GM23248 (cell line): Measurements from ENCODE around the gene SMTNL2. TPM values are rescaled to one million over a fixed set of nuclear protein-coding genes. Genes with fewer than 3 reads are reported as not detected.
"Not testable (repeated sequence)": the region's sequence is repeated elsewhere in the genome, so short reads cannot be mapped to it uniquely, and the experiment has no call there.

ENCODE experiments used
- DNase-seq: peaks from one replicate; pipeline ENCODE4 v3.0.0-alpha.2; 2015
- H2AFZ ChIP-seq: fragments of 200-600 bp; sonication (generic); 2 replicates; pipeline ENCODE4 v1.6.1; 2016; ENCODE audit warnings: antibody characterized with exemption
- H3F3A ChIP-seq: fragments of 200-600 bp; sonication (generic); 2 replicates; pipeline ENCODE4 v1.6.1; 2016; ENCODE audit warnings: mild to moderate bottlenecking, antibody characterized with exemption, mixed run types; ENCODE audit not compliant: insufficient read depth
- H3K27ac ChIP-seq: fragments of 200-600 bp; sonication (generic); 2 replicates; pipeline ENCODE4 v1.5.1; 2016; ENCODE audit warnings: mild to moderate bottlenecking
- H3K27me3 ChIP-seq: fragments of 200-600 bp; sonication (generic); replicated peaks from 2 replicates; pipeline ENCODE4 v1.6.1; 2016; ENCODE audit warnings: mild to moderate bottlenecking; ENCODE audit not compliant: insufficient read depth
- H3K36me3 ChIP-seq: fragments of 200-600 bp; sonication (generic); 2 replicates; pipeline ENCODE4 v1.6.1; 2016; ENCODE audit warnings: low read depth, mild to moderate bottlenecking
- H3K4me1 ChIP-seq: fragments of 200-600 bp; sonication (generic); 2 replicates; pipeline ENCODE4 v1.6.1; 2016; ENCODE audit warnings: mild to moderate bottlenecking; ENCODE audit not compliant: insufficient read depth
- H3K4me2 ChIP-seq: fragments of 200-600 bp; sonication (generic); one replicate; pipeline ENCODE4 v1.6.1; 2016; ENCODE audit warnings: mild to moderate bottlenecking; ENCODE audit not compliant: unreplicated experiment
- H3K4me3 ChIP-seq: fragments of 200-600 bp; sonication (generic); 2 replicates; pipeline ENCODE4 v1.5.1; 2016; ENCODE audit warnings: mild to moderate bottlenecking
- H3K79me2 ChIP-seq: fragments of 200-600 bp; sonication (generic); 2 replicates; pipeline ENCODE4 v1.6.1; 2016; ENCODE audit warnings: mild to moderate bottlenecking; ENCODE audit not compliant: insufficient read depth
- H3K9ac ChIP-seq: fragments of 200-600 bp; sonication (generic); 2 replicates; pipeline ENCODE4 v1.6.1; 2016; ENCODE audit warnings: mild to moderate bottlenecking
- H3K9me2 ChIP-seq: fragments of 200-600 bp; sonication (generic); 2 replicates; pipeline ENCODE4 v1.6.1; 2016; ENCODE audit warnings: mixed run types, mild to moderate bottlenecking, moderate library complexity; ENCODE audit not compliant: insufficient read depth
- H3K9me3 ChIP-seq: fragments of 200-600 bp; sonication (generic); one replicate; pipeline ENCODE4 v1.6.1; 2017; ENCODE audit warnings: low read depth
- H4K20me1 ChIP-seq: fragments of 200-600 bp; sonication (generic); 2 replicates; pipeline ENCODE4 v1.6.0; 2016; ENCODE audit not compliant: insufficient read depth
- EZH2 ChIP-seq: fragments of 200-600 bp; sonication (generic); IDR thresholded peaks from 2 replicates; pipeline ENCODE4 v1.6.1; 2018; ENCODE audit warnings: antibody characterized with exemption, mild to moderate bottlenecking; ENCODE audit not compliant: insufficient read depth, poor library complexity, severe bottlenecking
- EZH2phosphoT487 ChIP-seq: fragments of 200-600 bp; sonication (generic); IDR thresholded peaks from 2 replicates; pipeline ENCODE4 v1.6.1; 2018; ENCODE audit warnings: antibody characterized with exemption, moderate library complexity, mild to moderate bottlenecking, low read depth; ENCODE audit not compliant: insufficient read depth
- WGBS, 2 experiments: methylation state at CpG; one replicate each; pipeline ENCODE4 v1.1.6; 2015 to 2017; ENCODE audit warnings: low lambda C conversion rate in 2 of 2, low coverage in 1 of 2; ENCODE audit errors: missing lambda C conversion rate in 2 of 2; 5-methylcytosine and 5-hydroxymethylcytosine counted together
- in situ Hi-C: fragments of 300-500 bp; cut with MboI; formaldehyde crosslinking; loops from 2 replicates; pipeline ENCODE4 v1.15.0; 2020
- polyA plus RNA-seq: library from polyadenylated mRNA; unstranded; fragments of >200 nt; fragmentation: Nextera tagmentation; extraction: Ambion mirVana; gene quantifications from 2 replicates; pipeline ENCODE4 v1.2.1, GENCODE V29; 2016
- total RNA-seq: library from RNA; depleted of rRNA; stranded (reverse); fragments of >200 nt; shearing (Covaris generic); gene quantifications from 2 replicates; pipeline ENCODE4 v1.2.3, GENCODE V29; 2014

Gene SMTNL2
- total and polyA plus RNA-seq, 2 experiments from 2014 or later: not detected

GRCh38 chr17:4576729-4577322 lies 7.5 kb upstream of the SMTNL2 start:
- no peak overlapping the region for H3K4me3 ChIP-seq
- no peak overlapping the region for H3K4me2 ChIP-seq
- H3K9me3 ChIP-seq: no peaks in the 10 kb centered on the region
- H3K27me3 ChIP-seq: 0 out of 2 replicates have a peak, but pooled peaks cover 5% of the 10 kb centered on the region
- no peaks in the 10 kb centered on the region for H3K79me2 ChIP-seq
- H3K9me2 ChIP-seq: no peaks in the 10 kb centered on the region
- no peaks in the 10 kb centered on the region for H3K4me1 ChIP-seq
- H4K20me1 ChIP-seq: no peaks in the 10 kb centered on the region
- no peak for DNase-seq
- no peak overlapping the region for H3K27ac ChIP-seq
- TF ChIP-seq EZH2: no peak
- TF ChIP-seq EZH2phosphoT487: no peak
- H3K9ac ChIP-seq: no peak overlapping the region
- H3F3A ChIP-seq: no peaks in the 10 kb centered on the region
- in situ Hi-C loops: no loop called here
- WGBS, 2 experiments: 66 to 68% methylated on average over 10 to 17 of the region's 18 CpGs
- no peak overlapping the region for H2AFZ ChIP-seq
- no peaks in the 10 kb centered on the region for H3K36me3 ChIP-seq

GRCh38 chr17:4577386-4577993 lies 6.8 kb upstream of the SMTNL2 start:
- Histone ChIP-seq H3F3A (no peaks in the 10 kb centered on the region), H2AFZ (no peak overlapping the region), H3K9me3 (no peaks in the 10 kb centered on the region), H3K36me3 (no peaks in the 10 kb centered on the region), H3K27me3 (peaks cover 6% of the 10 kb centered on the region; the same call in 1 of the 2 replicates), H3K4me3 (no peak overlapping the region), H4K20me1 (no peaks in the 10 kb centered on the region), H3K4me2 (no peak overlapping the region), H3K4me1 (no peaks in the 10 kb centered on the region), H3K9ac (no peak overlapping the region), H3K9me2 (no peaks in the 10 kb centered on the region), H3K79me2 (no peaks in the 10 kb centered on the region), H3K27ac (no peak overlapping the region)
- TF ChIP-seq EZH2phosphoT487 (no peak), EZH2 (no peak)
- in situ Hi-C loops: no loop called here
- WGBS, 2 experiments: 76 to 83% methylated on average over 8 of the region's 8 CpGs
- no peak for DNase-seq

DNA sequence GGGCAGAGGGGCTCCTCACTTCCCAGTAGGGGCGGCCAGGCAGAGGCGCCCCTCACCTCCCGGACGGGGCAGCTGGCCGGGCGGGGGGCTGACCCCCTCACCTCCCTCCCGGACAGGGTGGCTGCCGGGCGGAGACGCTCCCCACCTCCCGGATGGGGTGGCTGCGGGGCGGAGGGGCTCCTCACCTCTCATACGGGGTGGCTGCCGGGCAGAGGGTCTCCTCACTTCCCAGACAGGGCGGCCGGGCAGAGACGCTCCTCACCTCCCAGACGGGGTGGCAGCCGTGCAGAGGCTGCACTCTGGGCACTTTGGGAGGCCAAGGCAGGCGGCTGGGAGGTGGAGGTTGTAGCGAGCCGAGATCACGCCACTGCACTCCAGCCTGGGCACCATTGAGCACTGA lies 6.0 kb upstream of the SMTNL2 start:
- H4K20me1 ChIP-seq, H3K4me2 ChIP-seq, H3K9ac ChIP-seq, H3K4me1 ChIP-seq, H3K9me3 ChIP-seq, H3F3A ChIP-seq, H3K79me2 ChIP-seq, in situ Hi-C loops, H2AFZ ChIP-seq, H3K9me2 ChIP-seq, H3K4me3 ChIP-seq, DNase-seq, H3K27ac ChIP-seq, H3K36me3 ChIP-seq: not testable (repeated sequence)
- peaks cover 10% of the 10 kb centered on the region for H3K27me3 ChIP-seq
- WGBS, 2 experiments: 60 to 82% methylated on average over 1 to 21 of the region's 24 CpGs

DNA sequence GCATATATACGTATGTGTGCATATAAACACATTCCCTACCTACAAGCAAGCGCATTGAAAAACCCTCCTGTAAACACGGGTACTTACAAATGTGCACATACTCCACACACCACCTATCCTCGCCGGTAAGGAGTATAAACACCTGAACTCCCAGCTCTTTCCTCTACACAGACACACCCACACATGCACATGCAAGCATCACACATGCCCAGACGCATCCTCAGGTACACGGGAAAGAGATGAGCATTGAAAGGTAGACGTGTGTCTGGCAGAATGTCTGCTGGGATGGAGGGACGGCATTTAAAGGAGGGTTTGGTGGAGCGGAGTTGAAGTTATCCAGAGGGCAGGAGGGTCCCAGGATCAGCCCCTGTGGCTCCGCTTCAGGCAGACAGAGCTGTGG lies 4.7 kb upstream of the SMTNL2 start:
- Histone ChIP-seq H3K9me2 (no peaks in the 10 kb centered on the region), H3K36me3 (no peaks in the 10 kb centered on the region), H3K9me3 (no peaks in the 10 kb centered on the region), H4K20me1 (no peaks in the 10 kb centered on the region), H3K4me3 (no peak overlapping the region), H2AFZ (no peak overlapping the region), H3K4me1 (no peaks in the 10 kb centered on the region), H3K27me3 (peaks cover 17% of the 10 kb centered on the region), H3F3A (no peaks in the 10 kb centered on the region), H3K79me2 (no peaks in the 10 kb centered on the region), H3K4me2 (no peak overlapping the region), H3K9ac (no peak overlapping the region), H3K27ac (no peak overlapping the region)
- WGBS, 2 experiments: 73 to 78% methylated on average over 11 of the region's 11 CpGs
- in situ Hi-C loops: no loop called here
- no peak for DNase-seq
- TF ChIP-seq EZH2 (no peak), EZH2phosphoT487 (no peak)
